ENCODE data around the gene ALPI.

The ALPI gene

DNA sequence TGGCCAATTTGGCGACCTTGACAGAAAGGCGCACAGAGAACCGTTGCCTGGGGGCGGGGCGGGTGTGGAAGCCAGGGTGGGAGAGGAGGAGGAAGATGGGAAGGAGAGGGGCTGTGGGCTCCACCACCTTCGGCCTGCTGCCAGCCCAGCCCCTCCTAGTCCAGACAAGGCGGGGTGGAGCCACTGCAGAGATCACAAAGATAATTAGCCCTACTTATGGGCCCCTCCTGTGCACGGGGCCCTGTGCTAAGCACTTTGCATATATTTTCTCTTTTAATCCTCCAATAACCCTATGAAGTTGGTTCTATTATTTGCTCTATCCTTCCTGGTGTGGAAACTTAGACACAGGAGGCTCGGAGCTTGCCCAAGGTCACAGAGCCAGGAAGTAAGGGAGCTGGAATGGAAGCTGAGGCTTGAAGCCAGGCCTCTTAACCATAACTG, 45.4 kb downstream of the ALPI start:
- DNase-seq (ENCODE audit: low spot score in 2 of 2) (no peak), ATAC-seq (replicated peaks; ENCODE audit: extremely low read depth, poor library complexity, severe bottlenecking) (no peak)
- Mint-ChIP-seq H3K4me1 (peaks cover 4% of the 10 kb centered on the region), H3K4me3 (no peak overlapping the region), H3K27ac (ENCODE audit: low read depth) (no peak overlapping the region), H3K9me3 (no peaks in the 10 kb centered on the region), H3K27me3 (peaks cover 66% of the 10 kb centered on the region), H3K36me3 (ENCODE audit: insufficient read depth) (peaks cover 3% of the 10 kb centered on the region)

DNA sequence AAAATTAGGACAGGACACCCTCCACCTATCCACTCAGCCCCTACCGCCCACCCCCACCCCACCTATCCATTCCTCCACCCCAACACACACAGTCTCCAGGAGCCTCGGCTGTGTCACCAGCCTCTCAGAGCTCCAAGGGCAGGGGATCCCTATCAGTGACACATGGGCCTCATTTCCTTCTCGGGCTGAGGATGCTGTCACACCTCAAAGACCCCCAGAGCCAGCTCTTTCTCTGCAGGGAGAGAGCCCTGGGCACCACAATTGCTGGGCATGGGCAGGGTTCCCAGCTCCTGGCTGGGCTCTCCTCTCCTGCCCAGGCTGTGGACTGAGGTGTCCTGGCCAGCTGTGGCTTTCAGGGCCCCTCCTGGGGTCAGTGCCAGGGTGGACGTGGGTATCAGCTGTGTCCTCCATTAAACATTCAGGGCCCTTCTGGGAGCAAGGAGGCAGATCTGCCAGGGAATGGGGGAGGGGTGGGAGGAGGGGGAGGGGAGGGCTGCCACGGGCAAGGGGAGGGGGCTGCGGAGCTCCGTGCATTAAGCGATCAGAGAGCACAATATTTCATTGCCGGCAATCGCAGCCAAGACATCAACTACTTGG, 45.9 kb downstream of the ALPI start:
- Mint-ChIP-seq H3K27ac (ENCODE audit: low read depth) (no peak overlapping the region), H3K4me3 (no peak overlapping the region), H3K4me1 (peaks cover 4% of the 10 kb centered on the region), H3K27me3 (peaks cover 70% of the 10 kb centered on the region), H3K36me3 (ENCODE audit: insufficient read depth) (peaks cover 3% of the 10 kb centered on the region), H3K9me3 (no peaks in the 10 kb centered on the region)
- no peak for DNase-seq (ENCODE audit: low spot score in 2 of 2)
- no peak for ATAC-seq (replicated peaks; ENCODE audit: extremely low read depth, poor library complexity, severe bottlenecking)

GRCh38 chr2:232502511-232502910, 46.6 kb downstream of the ALPI start:
- no peaks in the 10 kb centered on the region for H3K9me3 Mint-ChIP-seq
- H3K27ac Mint-ChIP-seq (ENCODE audit: low read depth) = no peak overlapping the region
- peaks cover 77% of the 10 kb centered on the region for H3K27me3 Mint-ChIP-seq
- peak; percentile 44 for ATAC-seq (replicated peaks; ENCODE audit: extremely low read depth, poor library complexity, severe bottlenecking)
- H3K4me1 Mint-ChIP-seq = peaks cover 4% of the 10 kb centered on the region
- peak overlapping the region; percentile 44 for H3K4me3 Mint-ChIP-seq
- H3K36me3 Mint-ChIP-seq (ENCODE audit: insufficient read depth) = peaks cover 3% of the 10 kb centered on the region
- no peak for DNase-seq (ENCODE audit: low spot score in 2 of 2)

DNA sequence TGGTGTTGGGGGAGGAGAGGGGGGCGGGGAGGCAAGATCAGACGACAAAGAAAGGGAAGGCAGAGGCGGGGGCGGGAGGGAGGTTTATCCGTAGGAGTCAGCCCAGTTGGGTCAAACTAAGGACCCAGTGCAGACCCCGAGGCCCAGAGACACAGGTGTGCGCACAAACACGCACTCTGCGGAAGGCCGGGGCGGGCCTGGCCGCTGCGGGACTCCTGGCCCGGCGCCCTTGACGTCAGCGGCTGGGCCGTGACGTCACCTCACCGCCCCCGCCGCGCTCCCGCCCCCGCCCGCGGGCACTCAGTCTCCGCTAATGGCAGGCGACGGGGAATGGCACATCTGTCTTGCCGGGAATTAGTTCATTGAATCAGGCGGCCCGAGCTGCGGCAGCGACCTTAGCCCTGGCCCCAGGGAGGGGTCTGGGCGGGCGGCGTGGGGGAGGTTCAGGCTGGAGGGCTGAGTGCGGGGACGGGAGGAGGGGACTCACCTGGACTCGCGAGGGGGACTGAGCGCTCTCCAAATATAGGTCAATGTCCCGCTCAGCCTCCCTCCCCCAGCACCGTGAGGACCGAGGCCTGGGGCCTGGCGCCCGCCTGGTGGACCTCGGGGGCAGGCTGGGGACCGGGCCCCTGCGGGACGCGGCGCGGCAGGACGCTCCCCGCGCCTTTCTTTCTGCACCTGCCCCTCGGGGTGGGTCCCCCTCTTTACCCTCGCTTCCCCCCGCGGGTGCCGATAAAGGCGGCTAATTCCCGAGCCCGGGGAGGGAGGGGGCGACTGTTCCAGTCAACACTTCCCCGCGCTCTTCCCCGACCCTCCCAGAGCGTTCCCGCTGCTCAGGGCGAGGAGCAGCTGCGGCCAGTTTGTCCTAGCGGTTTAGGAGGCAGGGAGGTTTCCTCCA, 47.2 kb downstream of the ALPI start:
- H3K4me1 Mint-ChIP-seq = peaks cover 4% of the 10 kb centered on the region
- ATAC-seq (replicated peaks; ENCODE audit: extremely low read depth, poor library complexity, severe bottlenecking) (peak; percentile 63), DNase-seq (ENCODE audit: low spot score in 2 of 2) (peak in 1 of 2 donors; percentile 28)
- H3K27ac Mint-ChIP-seq (ENCODE audit: low read depth) = peak overlapping the region; percentile 32
- H3K36me3 Mint-ChIP-seq (ENCODE audit: insufficient read depth) = peaks cover 3% of the 10 kb centered on the region
- H3K27me3 Mint-ChIP-seq = peaks cover 82% of the 10 kb centered on the region
- H3K4me3 Mint-ChIP-seq = peak overlapping the region; percentile 45
- H3K9me3 Mint-ChIP-seq = no peaks in the 10 kb centered on the region

DNA sequence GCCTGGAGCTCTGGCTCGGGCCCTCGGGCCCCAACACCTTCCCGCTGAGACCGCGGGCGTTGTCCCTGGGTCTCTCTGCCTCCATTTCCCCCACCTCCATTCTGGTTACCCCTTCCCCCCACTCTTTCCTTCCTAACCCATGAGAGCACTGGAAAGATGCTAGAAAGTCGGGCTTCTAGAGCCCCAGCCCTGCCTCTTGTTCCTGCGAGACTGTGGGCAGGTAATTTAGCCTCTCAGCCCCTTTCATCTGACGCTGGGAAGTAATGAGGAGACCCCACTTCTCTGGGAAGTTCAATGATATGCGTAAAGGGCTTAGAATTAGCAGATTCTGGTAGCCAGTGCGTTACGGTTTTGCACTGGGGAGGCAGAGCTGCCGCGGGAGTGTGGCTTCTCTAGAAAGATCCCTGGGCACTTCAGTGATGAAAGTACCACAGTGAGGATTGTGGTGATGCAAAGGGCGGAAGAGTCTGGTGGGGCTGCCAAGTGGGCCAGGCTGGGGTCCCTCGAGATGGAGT, 47.9 kb downstream of the ALPI start:
- H3K36me3 Mint-ChIP-seq (ENCODE audit: insufficient read depth) = peaks cover 3% of the 10 kb centered on the region
- peak overlapping the region; percentile 45 for H3K4me3 Mint-ChIP-seq
- H3K27me3 Mint-ChIP-seq = peaks cover 89% of the 10 kb centered on the region

DNA sequence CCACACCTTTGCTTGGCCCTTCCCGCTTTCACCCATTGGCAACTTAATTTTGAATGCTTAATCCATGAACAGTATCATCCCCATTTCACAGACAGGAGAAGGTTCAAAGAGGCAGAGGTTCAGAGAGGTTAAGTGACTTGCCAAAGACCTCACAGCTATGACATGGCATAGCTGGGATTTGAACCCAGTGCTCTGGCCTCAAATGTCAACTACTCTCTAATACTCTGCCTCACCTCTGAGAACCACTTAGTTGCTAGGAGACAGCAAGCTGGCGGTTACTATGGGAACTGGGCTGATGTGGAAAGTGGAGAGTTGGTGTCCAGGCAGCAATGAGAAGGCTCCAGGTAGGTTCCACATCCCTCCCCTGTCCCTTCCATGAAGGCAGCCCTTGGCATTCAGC, 48.5 kb downstream of the ALPI start:
- Mint-ChIP-seq H3K27me3 (peaks cover 92% of the 10 kb centered on the region), H3K36me3 (ENCODE audit: insufficient read depth) (peaks cover 3% of the 10 kb centered on the region), H3K27ac (ENCODE audit: low read depth) (no peak overlapping the region), H3K4me3 (no peak overlapping the region), H3K4me1 (peaks cover 4% of the 10 kb centered on the region), H3K9me3 (no peaks in the 10 kb centered on the region)
- ATAC-seq (replicated peaks; ENCODE audit: extremely low read depth, poor library complexity, severe bottlenecking) (no peak), DNase-seq (ENCODE audit: low spot score in 2 of 2) (no peak)

More for the DNA sequence above, 47.9 kb downstream of the ALPI start:
- ATAC-seq (replicated peaks; ENCODE audit: extremely low read depth, poor library complexity, severe bottlenecking) = no peak
- DNase-seq (ENCODE audit: low spot score in 2 of 2) = no peak
- H3K27ac Mint-ChIP-seq (ENCODE audit: low read depth) = peak overlapping the region; percentile 32
- no peaks in the 10 kb centered on the region for H3K9me3 Mint-ChIP-seq
- peaks cover 4% of the 10 kb centered on the region for H3K4me1 Mint-ChIP-seq

GRCh38 chr2:232505856-232506255, 49.9 kb downstream of the ALPI start:
- Mint-ChIP-seq H3K36me3 (ENCODE audit: insufficient read depth) (peaks cover 3% of the 10 kb centered on the region), H3K4me1 (peaks cover 4% of the 10 kb centered on the region), H3K4me3 (no peak overlapping the region), H3K9me3 (no peaks in the 10 kb centered on the region), H3K27ac (ENCODE audit: low read depth) (no peak overlapping the region), H3K27me3 (peaks cover 78% of the 10 kb centered on the region)
- ATAC-seq (replicated peaks; ENCODE audit: extremely low read depth, poor library complexity, severe bottlenecking) (no peak), DNase-seq (ENCODE audit: low spot score in 2 of 2) (no peak)

DNA sequence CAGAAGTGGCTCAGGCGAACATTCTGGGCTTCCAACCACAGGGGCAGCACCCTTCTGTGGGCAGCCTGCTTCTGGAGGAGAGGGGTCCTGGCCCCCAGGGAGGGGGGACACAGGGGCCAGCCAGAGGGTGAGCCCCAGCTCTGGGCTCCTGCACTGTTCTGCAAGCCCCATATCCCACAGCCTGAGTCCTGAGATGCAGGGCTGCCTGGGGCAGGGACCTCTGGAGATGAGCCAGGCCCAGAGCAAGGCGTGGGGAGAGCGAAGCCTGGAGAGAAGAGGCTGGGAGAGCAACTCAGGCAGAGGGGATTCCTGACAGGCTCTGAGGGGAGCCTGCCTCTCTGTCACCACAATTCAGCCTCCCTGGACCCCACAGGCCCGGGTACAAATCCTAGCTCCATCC, 50.8 kb downstream of the ALPI start:
- Mint-ChIP-seq H3K36me3 (ENCODE audit: insufficient read depth) (peaks cover 3% of the 10 kb centered on the region), H3K27me3 (peaks cover 70% of the 10 kb centered on the region), H3K27ac (ENCODE audit: low read depth) (no peak overlapping the region), H3K4me3 (no peak overlapping the region), H3K9me3 (no peaks in the 10 kb centered on the region), H3K4me1 (peaks cover 4% of the 10 kb centered on the region)
- DNase-seq (ENCODE audit: low spot score in 2 of 2) (no peak), ATAC-seq (replicated peaks; ENCODE audit: extremely low read depth, poor library complexity, severe bottlenecking) (no peak)

DNA sequence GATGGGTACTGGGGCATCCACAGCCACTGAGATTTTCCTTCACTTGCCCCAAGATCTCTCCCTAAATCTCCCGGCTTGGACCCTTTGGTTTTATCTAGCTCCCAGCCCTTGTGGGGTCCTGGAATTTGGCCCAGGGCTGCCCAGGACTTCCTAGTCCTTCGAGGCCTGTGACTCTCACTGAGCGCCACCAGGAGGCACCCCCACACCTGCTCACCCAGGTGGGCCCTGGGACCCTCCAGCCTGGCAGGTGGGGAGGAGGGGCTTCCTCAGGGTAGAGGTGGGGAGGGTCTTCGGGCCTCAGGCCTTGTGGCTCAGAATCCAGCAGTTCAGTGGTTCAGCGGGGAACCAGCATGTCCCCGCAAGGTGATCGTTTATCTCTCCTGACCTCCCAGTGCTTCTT, 52.3 kb downstream of the ALPI start:
- DNase-seq (ENCODE audit: low spot score in 2 of 2) = no peak
- peaks cover 70% of the 10 kb centered on the region for H3K27me3 Mint-ChIP-seq
- H3K9me3 Mint-ChIP-seq = no peaks in the 10 kb centered on the region
- no peak overlapping the region for H3K27ac Mint-ChIP-seq (ENCODE audit: low read depth)
- H3K36me3 Mint-ChIP-seq (ENCODE audit: insufficient read depth) = no peaks in the 10 kb centered on the region
- no peaks in the 10 kb centered on the region for H3K4me1 Mint-ChIP-seq
- no peak overlapping the region for H3K4me3 Mint-ChIP-seq
- ATAC-seq (replicated peaks; ENCODE audit: extremely low read depth, poor library complexity, severe bottlenecking) = no peak
